Peyer's patch (tissue), 4 donors: Measurements from ENCODE around the gene ACTR8.

ENCODE experiments used
- POLR2A ChIP-seq, 2 donors: fragments of 450-650 bp; IDR thresholded peaks; one replicate each; pipeline ENCODE4 v1.5.1; 2017; ENCODE audit warnings: antibody characterized with exemption in 2 of 2, mild to moderate bottlenecking in 2 of 2, moderate library complexity in 2 of 2
- TF ChIP-seq, protein P1 (sequence below), 6 experiments: fragments of 450-650 bp in 4 of 6; fragments of 200-600 bp in 2 of 6; sonication (generic) in 1 of 6; IDR thresholded peaks; one replicate each; pipeline ENCODE4 v1.5.1; 2017 to 2019; ENCODE audit warnings: antibody characterized with exemption in 6 of 6, mild to moderate bottlenecking in 3 of 6, moderate library complexity in 1 of 6

DNA sequence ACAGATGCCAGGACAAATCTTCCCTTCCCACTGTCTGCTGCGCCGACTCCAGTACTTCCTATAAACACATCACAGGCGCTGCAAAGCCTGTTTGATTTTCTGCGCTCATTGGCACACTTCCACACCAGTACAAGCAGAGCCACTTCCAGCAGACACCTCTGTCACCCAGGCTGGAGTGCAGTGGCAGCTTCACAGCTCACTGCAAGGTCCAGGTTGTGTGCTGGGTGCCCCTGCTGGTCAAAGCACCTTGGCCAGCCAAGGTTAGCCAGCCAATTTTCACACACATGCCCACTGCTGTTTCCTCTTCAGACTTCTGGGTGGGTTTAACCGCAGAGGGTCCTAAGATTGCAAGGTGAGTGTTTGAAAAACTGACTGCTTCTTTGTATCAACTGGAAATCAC, 40.7 kb downstream of the ACTR8 start:
- TF ChIP-seq, protein P1, sequence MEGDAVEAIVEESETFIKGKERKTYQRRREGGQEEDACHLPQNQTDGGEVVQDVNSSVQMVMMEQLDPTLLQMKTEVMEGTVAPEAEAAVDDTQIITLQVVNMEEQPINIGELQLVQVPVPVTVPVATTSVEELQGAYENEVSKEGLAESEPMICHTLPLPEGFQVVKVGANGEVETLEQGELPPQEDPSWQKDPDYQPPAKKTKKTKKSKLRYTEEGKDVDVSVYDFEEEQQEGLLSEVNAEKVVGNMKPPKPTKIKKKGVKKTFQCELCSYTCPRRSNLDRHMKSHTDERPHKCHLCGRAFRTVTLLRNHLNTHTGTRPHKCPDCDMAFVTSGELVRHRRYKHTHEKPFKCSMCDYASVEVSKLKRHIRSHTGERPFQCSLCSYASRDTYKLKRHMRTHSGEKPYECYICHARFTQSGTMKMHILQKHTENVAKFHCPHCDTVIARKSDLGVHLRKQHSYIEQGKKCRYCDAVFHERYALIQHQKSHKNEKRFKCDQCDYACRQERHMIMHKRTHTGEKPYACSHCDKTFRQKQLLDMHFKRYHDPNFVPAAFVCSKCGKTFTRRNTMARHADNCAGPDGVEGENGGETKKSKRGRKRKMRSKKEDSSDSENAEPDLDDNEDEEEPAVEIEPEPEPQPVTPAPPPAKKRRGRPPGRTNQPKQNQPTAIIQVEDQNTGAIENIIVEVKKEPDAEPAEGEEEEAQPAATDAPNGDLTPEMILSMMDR (IDR thresholded peaks at IDR 0.05): peak in 3 of 6 experiments; percentile 17 to 43 (median 27)
- TF ChIP-seq POLR2A (IDR thresholded peaks at IDR 0.05): no peak
